Mammary epithelial cell (primary cell): ENCODE results near the gene DDX56.

Experiments
- CTCF ChIP-seq, 2 donors: IDR thresholded peaks in 1 of 2; conservative IDR thresholded peaks in 1 of 2; 2 replicates each; pipeline ENCODE4 v1.5.1; 2011 to 2012; ENCODE audit warnings: inconsistent platforms in 2 of 2, low read length in 2 of 2, mild to moderate bottlenecking in 2 of 2, control low read depth in 1 of 2, low read depth in 1 of 2; ENCODE audit not compliant: insufficient read depth in 1 of 2; ENCODE audit errors: extremely low read depth in 1 of 2
- EZH2 ChIP-seq: IDR thresholded peaks from 2 replicates; pipeline ENCODE4 v1.6.1; 2012; ENCODE audit warnings: low read length, inconsistent platforms, borderline replicate concordance

DNA sequence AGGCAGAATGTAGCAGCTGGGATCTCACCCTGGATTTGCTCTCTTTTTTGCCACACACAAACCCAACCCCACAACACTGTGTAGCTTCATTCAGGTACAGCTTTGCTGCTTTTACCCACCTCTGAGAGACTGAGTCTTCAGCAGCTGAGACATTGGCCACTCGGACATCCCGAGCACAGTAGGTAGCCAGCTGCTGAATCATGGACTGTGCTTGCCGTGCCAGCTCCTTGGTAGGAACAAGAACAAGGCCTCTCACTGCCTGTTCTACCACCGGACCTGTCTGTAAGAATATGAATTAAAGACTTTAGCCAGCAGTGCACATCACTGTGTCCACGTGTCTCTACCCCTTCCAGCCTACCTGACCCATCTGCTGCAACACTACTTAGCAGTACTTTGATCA is 937 bp downstream of the DDX56 start:
- TF ChIP-seq CTCF (conservative IDR thresholded peaks at IDR 0.05 in 1 of 2, IDR thresholded peaks at IDR 0.05 in 1 of 2; ENCODE audit: extremely low read depth in 1 of 2, insufficient read depth in 1 of 2, low read depth in 1 of 2, low read length in 2 of 2) (no peak), EZH2 (no peak)
